ENCODE data around the gene ADAMTS15.

Gene ADAMTS15

DNA sequence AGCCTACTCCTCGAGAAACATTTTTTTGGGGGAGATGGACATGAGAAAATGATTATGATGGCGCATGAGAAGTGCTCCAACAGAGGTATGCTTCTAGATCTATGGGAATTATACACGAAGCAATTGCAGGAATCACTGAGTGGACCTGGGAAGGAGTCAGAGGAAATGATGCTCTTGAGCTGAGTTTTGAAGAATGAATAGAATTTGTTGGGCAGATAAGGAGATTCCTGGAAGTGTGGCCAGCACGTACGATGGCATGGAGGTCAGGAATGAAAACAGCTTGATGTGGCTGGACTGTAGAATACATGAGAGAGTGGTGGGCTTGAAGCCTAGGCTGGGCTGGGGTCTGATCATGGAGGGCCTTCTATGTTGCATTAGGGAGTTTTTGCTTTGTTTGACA, 31.7 kb downstream of the ADAMTS15 start:
- DNase-seq (ENCODE audit: insufficient read length, low spot score) (no peak), FAIRE-seq (no peak)
- TF ChIP-seq, protein P1, sequence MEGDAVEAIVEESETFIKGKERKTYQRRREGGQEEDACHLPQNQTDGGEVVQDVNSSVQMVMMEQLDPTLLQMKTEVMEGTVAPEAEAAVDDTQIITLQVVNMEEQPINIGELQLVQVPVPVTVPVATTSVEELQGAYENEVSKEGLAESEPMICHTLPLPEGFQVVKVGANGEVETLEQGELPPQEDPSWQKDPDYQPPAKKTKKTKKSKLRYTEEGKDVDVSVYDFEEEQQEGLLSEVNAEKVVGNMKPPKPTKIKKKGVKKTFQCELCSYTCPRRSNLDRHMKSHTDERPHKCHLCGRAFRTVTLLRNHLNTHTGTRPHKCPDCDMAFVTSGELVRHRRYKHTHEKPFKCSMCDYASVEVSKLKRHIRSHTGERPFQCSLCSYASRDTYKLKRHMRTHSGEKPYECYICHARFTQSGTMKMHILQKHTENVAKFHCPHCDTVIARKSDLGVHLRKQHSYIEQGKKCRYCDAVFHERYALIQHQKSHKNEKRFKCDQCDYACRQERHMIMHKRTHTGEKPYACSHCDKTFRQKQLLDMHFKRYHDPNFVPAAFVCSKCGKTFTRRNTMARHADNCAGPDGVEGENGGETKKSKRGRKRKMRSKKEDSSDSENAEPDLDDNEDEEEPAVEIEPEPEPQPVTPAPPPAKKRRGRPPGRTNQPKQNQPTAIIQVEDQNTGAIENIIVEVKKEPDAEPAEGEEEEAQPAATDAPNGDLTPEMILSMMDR (IDR thresholded peaks at IDR 0.05; ENCODE audit: insufficient read depth, missing control alignments), result no peak

DNA sequence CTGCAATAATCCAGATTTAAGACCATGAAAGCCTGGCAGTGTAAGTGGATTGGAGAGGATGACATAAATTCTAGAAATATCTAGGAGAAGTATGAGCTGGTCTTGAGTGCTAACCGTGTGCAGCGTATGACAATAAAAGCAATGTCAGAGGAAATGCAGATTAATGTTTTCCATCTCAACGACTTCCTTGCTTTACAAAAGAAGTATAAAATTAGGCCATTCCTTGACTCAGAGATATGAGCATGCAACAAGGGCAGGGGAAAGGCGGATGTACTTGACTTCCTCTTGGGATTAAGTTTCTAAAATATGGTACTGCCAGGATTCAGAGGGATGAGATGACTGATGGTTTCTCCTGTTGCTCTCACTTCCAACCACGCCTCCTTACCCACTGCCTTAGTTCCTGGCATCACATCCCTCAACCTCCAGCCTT, 32.3 kb downstream of the ADAMTS15 start:
- TF ChIP-seq, protein P1 (IDR thresholded peaks at IDR 0.05; ENCODE audit: insufficient read depth, missing control alignments), result no peak
- DNase-seq (ENCODE audit: insufficient read length, low spot score) (no peak), FAIRE-seq (no peak)

DNA sequence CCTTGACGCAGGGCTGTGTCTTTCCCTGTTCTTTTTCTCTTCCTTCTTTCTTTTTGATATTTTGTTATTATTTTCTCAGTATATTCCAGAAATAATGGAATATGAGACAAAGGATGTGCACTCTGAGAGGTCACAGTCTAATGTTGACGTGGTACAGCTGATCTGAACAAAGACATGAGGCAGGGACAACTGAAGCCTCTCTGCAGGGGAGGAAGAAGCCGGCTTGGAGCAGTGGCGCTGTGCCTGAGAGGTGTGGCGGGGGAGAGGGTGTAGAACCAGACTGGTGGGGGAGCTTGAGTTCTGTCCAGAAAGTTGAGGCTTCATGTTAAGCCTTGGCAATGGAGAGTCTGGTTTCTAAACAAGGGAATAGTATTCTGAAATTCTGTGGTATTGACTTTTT, 34.7 kb downstream of the ADAMTS15 start:
- FAIRE-seq (no peak), DNase-seq (ENCODE audit: insufficient read length, low spot score) (no peak)
- TF ChIP-seq, protein P1 (IDR thresholded peaks at IDR 0.05; ENCODE audit: insufficient read depth, missing control alignments), result no peak

DNA sequence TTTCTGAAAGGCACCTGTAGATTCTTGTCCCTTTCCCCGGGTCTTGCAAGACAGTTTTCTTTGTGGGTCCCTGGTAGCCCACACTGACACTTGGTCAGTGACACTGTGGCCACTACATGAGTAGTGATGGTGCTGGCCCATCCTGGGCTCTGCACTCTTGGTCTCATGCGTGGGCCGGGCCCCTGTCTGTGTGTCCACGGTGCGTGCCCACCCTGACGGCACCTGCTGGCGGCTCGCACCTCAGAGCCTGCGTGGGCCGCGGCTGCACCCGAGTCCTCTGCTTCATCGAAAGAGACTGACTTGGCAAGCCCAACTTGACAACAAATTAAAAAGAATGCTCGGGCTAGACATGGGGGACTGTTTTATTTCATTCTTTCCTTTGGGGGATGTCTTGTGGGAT, 37.5 kb downstream of the ADAMTS15 start:
- DNase-seq (ENCODE audit: insufficient read length, low spot score) (no peak), FAIRE-seq (no peak)
- TF ChIP-seq, protein P1 (IDR thresholded peaks at IDR 0.05; ENCODE audit: insufficient read depth, missing control alignments), result no peak

DNA sequence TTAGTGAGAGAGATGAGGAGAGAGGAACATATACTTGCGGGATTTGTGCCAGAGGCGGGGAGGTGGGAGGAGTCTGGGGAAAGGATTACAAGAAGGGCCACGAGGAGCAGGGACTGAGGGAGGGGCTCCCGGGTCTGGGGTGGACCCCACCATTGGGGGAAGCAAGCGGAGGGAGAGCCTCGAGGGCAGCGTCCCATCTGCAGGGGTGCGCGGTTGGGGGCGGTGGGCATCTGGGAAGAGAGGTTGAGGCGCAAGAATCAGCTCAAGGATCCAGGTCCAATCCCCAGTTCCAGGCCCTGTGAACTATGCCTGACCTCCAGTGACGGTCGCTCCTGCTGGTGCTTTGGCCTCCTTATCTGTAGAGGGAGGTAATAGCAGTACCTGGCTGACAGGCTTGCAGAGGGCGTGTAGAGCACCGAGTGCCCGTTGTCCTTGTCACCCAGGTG, 38.0 kb downstream of the ADAMTS15 start:
- FAIRE-seq (no peak), DNase-seq (ENCODE audit: insufficient read length, low spot score) (no peak)
- TF ChIP-seq, protein P1 (IDR thresholded peaks at IDR 0.05; ENCODE audit: insufficient read depth, missing control alignments), result no peak

DNA sequence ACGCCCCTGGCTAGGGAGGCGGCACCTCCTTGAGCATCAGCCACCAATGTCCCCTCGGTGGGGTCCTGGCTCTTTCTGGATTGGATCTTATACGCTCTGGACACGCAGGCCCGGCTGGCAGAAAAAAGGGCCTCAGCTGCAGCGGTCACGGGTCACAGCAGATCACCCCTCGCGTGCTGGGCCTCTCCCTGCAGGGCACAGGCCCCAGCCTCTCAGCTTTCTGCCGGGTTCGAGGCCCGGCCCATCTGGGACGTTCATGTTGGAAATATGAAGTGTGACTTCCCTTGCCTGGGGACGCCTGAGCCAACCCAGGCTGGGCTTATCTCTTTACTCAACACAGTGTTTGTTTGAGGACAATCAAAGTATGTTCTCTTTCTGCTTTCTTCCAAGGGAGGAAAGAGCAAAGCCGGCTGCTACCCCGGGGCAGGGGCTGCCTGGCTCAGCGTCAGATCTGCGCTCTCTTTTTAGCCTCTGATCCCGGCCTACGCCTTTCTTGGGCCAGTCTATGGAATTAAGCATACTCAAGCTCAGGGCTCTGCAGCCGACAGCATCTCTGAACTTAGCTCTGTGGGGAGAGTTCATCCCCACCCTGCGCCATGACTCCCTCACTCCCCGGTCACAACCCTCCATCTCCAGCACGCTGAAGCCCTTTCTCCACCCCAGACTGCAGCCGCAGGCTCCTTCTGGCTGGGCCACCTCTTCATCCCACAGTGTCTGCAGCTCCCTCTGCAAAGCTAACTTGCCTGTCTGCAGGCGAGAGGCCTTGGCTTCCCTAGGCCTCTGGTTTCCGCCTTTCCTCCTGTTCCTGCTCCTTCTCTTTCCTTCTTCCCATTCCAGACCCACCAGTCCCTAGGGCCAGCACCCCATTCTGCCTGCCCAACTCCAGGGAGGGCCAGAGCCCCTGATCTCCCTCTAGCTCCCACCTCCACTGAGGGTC, 38.8 kb downstream of the ADAMTS15 start:
- TF ChIP-seq, protein P1 (IDR thresholded peaks at IDR 0.05; ENCODE audit: insufficient read depth, missing control alignments), result no peak
- FAIRE-seq (no peak), DNase-seq (ENCODE audit: insufficient read length, low spot score) (no peak)
